T-helper 9 cell (primary cell): ENCODE data around the gene TAX1BP1.

ENCODE experiments used
- DNase-seq: peaks from one replicate; pipeline ENCODE4 v3.0.0-alpha.2; 2020

Gene TAX1BP1

GRCh38 chr7:27782849-27783248, 42.9 kb downstream of the TAX1BP1 start:
- DNase-seq, result no peak

- no peak for DNase-seq
Measured at GRCh38 chr7:27784399-27785053, 44.6 kb downstream of the TAX1BP1 start.

- no peak for DNase-seq
Measured at GRCh38 chr7:27788437-27788836, 48.5 kb downstream of the TAX1BP1 start.

GRCh38 chr7:27793780-27794179, 53.8 kb downstream of the TAX1BP1 start:
- no peak for DNase-seq

GRCh38 chr7:27795977-27796376, 56.0 kb downstream of the TAX1BP1 start:
- no peak for DNase-seq

GRCh38 chr7:27799212-27799611, 59.2 kb downstream of the TAX1BP1 start:
- no peak for DNase-seq

GRCh38 chr7:27802999-27803398, 63.0 kb downstream of the TAX1BP1 start:
- no peak for DNase-seq

GRCh38 chr7:27804139-27804538, 64.2 kb downstream of the TAX1BP1 start:
- no peak for DNase-seq

- no peak for DNase-seq
Measured at GRCh38 chr7:27808626-27809025, 68.7 kb downstream of the TAX1BP1 start.

GRCh38 chr7:27810186-27810585, 70.2 kb downstream of the TAX1BP1 start:
- no peak for DNase-seq

- DNase-seq, result no peak
Measured at GRCh38 chr7:27812706-27813105, 72.7 kb downstream of the TAX1BP1 start.

GRCh38 chr7:27822245-27822644, 82.3 kb downstream of the TAX1BP1 start:
- DNase-seq, result no peak

GRCh38 chr7:27825891-27826290, 85.9 kb downstream of the TAX1BP1 start:
- DNase-seq, result no peak

GRCh38 chr7:27826357-27826756, 86.4 kb downstream of the TAX1BP1 start:
- no peak for DNase-seq

- DNase-seq, result no peak
Measured at GRCh38 chr7:27834179-27834921, 94.4 kb downstream of the TAX1BP1 start.

GRCh38 chr7:27835376-27835775, 95.4 kb downstream of the TAX1BP1 start:
- no peak for DNase-seq

- no peak for DNase-seq
Measured at GRCh38 chr7:27836536-27836935, 96.6 kb downstream of the TAX1BP1 start.

GRCh38 chr7:27839099-27839498, 99.1 kb downstream of the TAX1BP1 start:
- DNase-seq, result no peak

- DNase-seq, result no peak
Measured at GRCh38 chr7:27840313-27840712, 100.4 kb downstream of the TAX1BP1 start.

- no peak for DNase-seq
Measured at GRCh38 chr7:27840760-27841364, 100.9 kb downstream of the TAX1BP1 start.

GRCh38 chr7:27842094-27842692, 102.2 kb downstream of the TAX1BP1 start:
- no peak for DNase-seq

- DNase-seq, result no peak
Measured at GRCh38 chr7:27842851-27843250, 102.9 kb downstream of the TAX1BP1 start.

GRCh38 chr7:27843584-27844305, 103.8 kb downstream of the TAX1BP1 start:
- DNase-seq, result no peak
